Measurements from ENCODE around the gene PNLIP. TPM values are rescaled to one million over a fixed set of nuclear protein-coding genes. Genes with fewer than 3 reads are reported as not detected.

PNLIP gene
- total RNA-seq, 1 experiment from 2014 or later: not detected

DNA sequence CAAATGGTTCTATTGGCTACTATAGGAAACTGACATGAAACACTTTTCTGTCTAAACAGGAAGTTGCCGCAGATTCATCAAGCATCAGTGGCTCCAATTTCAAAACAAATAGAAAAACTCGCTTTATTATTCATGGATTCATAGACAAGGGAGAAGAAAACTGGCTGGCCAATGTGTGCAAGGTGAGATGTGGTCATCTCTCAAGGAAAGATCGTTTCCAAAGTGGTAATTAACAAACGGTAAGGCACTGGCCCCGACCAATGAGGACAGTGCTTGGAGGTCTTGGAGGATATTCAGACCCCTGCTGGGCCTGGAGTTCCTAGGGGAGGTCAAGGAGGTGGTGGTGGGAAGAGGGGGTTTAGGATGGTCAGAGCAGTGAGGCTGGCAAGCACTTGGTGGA is 2.6 kb downstream of the PNLIP start:
- Histone ChIP-seq H3K36me3 (no peaks in the 10 kb centered on the region), H3K27me3 (replicated peaks) (no peaks in the 10 kb centered on the region; the same call in 1 of the 2 replicates), H3K9me3 (replicated peaks) (no peaks in the 10 kb centered on the region), H3K4me3 (no peak overlapping the region), H3K4me1 (replicated peaks) (no peaks in the 10 kb centered on the region), H3K27ac (no peak overlapping the region)
- DNase-seq (ENCODE audit: low read depth in 1 of 2, low spot score in 2 of 2): no peak

DNA sequence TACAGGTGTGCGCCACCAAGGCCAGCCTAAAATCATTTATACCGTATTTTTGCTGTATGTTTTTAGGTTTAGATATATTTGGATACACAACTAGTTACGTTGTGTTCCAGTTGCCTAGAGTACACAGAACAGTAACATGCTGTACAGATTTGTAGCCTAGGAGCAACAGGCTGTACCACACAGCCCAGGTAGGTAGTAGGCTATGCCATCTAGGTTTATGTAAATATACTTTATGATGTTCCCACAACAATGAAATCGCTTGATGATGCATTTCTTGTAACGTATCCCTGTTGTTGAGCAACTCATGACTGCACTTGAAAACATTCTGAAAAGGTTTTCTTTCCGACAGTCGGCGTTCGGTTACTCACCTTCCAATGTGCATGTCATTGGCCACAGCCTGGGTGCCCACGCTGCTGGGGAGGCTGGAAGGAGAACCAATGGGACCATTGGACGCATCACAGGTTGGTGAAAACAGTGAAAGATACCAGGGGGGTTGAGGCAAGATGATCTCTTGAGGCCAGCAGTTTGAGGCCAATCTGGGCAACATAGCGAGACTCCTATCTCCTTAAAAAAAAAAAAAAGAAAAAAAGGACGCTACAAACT is 7.7 kb downstream of the PNLIP start:
- no peak overlapping the region for H3K4me3 ChIP-seq
- H3K27ac ChIP-seq: no peak overlapping the region
- H3K4me1 ChIP-seq (replicated peaks): no peaks in the 10 kb centered on the region
- H3K9me3 ChIP-seq (replicated peaks): no peaks in the 10 kb centered on the region
- no peaks in the 10 kb centered on the region; the same call in 1 of the 2 replicates for H3K27me3 ChIP-seq (replicated peaks)
- no peaks in the 10 kb centered on the region for H3K36me3 ChIP-seq
- no peak for DNase-seq (ENCODE audit: low read depth in 1 of 2, low spot score in 2 of 2)

DNA sequence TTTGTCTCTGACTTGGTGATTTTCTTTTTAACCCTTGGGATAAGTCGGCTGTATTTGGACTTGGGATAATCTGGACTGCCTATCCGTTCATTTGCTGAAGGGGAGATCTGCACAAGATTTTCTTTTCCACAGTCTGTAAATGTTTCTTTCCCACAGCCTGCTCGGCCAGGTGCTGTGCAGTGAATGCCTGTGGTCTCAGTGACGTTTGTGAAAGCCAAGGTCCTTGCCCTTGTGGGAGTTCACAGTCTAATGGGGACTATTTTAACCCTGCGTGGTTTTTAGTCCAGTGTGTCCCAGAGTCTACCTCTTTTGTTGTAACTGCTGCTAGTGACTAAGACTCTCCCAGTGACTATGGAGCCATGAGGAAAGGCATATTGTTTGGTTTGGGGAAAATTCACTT is 8.9 kb downstream of the PNLIP start:
- H3K27ac ChIP-seq: no peak overlapping the region
- no peak for DNase-seq (ENCODE audit: low read depth in 1 of 2, low spot score in 2 of 2)
- H3K36me3 ChIP-seq: no peaks in the 10 kb centered on the region
- no peaks in the 10 kb centered on the region for H3K4me1 ChIP-seq (replicated peaks)
- no peaks in the 10 kb centered on the region for H3K27me3 ChIP-seq (replicated peaks)
- H3K4me3 ChIP-seq: no peak overlapping the region
- no peaks in the 10 kb centered on the region for H3K9me3 ChIP-seq (replicated peaks)

DNA sequence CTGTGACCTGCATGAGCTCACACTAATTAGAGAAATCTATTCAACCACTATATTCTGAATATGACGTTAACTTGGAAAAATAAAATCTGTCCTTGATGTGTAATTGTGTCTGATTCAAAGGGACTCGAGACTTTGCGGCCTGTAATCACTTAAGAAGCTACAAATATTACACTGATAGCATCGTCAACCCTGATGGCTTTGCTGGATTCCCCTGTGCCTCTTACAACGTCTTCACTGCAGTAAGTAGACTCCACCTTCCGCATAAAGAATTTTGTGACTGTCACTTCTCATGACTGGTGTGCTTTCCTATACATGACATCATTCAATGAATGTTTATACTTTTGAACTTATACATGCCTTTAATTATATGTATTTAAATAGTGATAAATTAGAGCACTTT is 10.1 kb downstream of the PNLIP start:
- DNase-seq (ENCODE audit: low read depth in 1 of 2, low spot score in 2 of 2): no peak
- H3K27me3 ChIP-seq (replicated peaks): no peaks in the 10 kb centered on the region
- H3K36me3 ChIP-seq: no peaks in the 10 kb centered on the region
- H3K4me3 ChIP-seq: no peak overlapping the region
- no peaks in the 10 kb centered on the region for H3K4me1 ChIP-seq (replicated peaks)
- no peak overlapping the region for H3K27ac ChIP-seq
- H3K9me3 ChIP-seq (replicated peaks): no peaks in the 10 kb centered on the region

DNA sequence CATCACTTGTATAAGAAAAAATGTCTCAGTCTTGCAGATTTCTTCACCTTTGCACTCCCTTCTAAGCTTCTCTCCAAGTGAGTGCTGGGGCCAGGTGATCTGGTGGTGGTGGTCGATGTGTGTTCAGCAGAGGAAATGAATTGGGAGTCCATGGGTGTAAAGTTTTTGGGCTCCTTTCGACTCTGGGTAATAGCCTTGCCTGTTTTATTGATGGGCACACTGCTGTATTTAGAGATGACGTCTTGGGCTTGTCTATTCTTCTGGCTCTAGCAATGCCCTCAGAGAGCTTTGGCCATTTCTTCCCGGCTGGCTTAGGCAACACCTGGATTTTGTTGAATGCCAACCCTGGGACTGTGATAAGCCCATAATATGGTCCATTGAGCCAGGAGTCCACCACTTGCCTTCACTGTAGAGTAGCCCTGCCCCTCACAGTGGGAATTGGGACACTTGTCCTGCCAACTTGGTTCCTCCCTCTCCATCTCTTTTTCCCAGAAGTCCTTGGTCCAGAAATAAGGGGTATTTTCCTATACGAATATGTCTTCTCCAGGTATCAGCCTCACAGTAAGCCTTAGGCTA is 11.7 kb downstream of the PNLIP start:
- Histone ChIP-seq H3K9me3 (replicated peaks) (no peaks in the 10 kb centered on the region), H3K36me3 (no peaks in the 10 kb centered on the region), H3K4me3 (no peak overlapping the region), H3K27me3 (replicated peaks) (no peaks in the 10 kb centered on the region), H3K27ac (no peak overlapping the region), H3K4me1 (replicated peaks) (no peaks in the 10 kb centered on the region)
- DNase-seq (ENCODE audit: low read depth in 1 of 2, low spot score in 2 of 2): no peak

DNA sequence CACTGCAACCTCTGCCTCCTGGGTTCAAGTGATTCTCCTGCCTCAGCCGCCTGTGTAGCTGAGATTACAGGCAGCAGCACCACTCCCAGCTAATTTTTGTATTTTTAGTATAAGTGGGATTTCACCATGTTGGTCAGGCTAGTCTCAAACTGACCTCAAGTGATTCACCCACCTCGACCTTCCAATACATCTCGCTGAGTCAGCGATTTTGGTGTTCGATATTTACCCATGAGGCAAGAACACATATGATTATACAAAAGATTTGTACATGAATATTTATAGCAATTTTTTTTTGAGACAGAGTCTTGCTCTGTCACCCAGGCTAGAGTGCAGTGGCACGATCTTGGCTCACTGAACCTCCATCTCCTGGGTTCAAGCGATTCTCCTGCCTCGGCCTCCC is 19.8 kb downstream of the PNLIP start:
- DNase-seq (ENCODE audit: low read depth in 1 of 2, low spot score in 2 of 2): no peak

DNA sequence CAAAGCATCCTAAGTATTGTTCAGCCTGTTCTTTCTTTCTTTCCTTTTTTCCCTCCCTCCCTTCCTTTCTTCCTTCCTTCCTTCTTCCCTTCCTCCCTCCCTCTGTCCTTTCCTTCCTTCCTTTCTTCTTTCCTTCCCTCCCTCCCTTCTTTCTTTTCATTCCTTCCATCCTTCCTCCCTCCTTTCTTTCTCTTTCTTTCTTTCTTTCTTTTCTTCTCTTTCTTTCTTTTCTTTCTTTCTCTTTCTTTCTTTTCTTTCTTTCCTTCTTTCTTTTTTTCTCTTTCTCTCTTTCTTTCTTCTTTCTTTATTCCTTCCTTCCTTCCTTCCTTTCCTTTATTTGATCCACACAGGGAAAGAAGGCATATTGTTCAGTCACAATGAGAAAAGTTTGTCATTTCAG is 21.2 kb downstream of the PNLIP start:
- Histone ChIP-seq H3K27ac (no peak overlapping the region), H3K4me3 (no peak overlapping the region), H3K4me1 (replicated peaks) (no peaks in the 10 kb centered on the region), H3K36me3 (no peaks in the 10 kb centered on the region), H3K27me3 (replicated peaks) (no peaks in the 10 kb centered on the region; the same call in 1 of the 2 replicates), H3K9me3 (replicated peaks) (no peaks in the 10 kb centered on the region)
- no peak for DNase-seq (ENCODE audit: low read depth in 1 of 2, low spot score in 2 of 2)

More for the DNA sequence above, 19.8 kb downstream of the PNLIP start:
- Histone ChIP-seq H3K4me3 (no peak overlapping the region), H3K27ac (no peak overlapping the region), H3K36me3 (no peaks in the 10 kb centered on the region), H3K27me3 (replicated peaks) (no peaks in the 10 kb centered on the region; the same call in 1 of the 2 replicates), H3K9me3 (replicated peaks) (no peaks in the 10 kb centered on the region), H3K4me1 (replicated peaks) (no peaks in the 10 kb centered on the region)

DNA sequence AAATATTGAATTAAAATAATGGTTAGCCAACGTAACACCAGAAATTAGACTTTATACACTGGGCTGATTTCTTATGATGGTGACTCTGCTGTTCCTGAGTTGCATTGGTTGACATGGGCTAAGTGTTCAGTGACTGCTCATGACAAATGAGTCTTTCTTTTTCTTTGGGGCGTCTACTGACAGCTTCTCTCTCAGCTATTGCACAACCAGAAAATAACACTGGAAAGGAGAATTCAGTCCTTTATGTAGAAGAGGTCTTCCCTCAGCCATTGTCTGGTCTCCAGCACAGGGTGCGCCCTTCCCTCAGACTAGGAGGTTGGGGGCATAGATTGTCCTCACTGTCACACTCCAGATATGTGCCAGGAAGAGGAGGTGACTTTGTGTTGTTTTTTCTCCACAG is 21.6 kb downstream of the PNLIP start:
- no peaks in the 10 kb centered on the region; the same call in 1 of the 2 replicates for H3K27me3 ChIP-seq (replicated peaks)
- H3K36me3 ChIP-seq: no peaks in the 10 kb centered on the region
- no peaks in the 10 kb centered on the region for H3K9me3 ChIP-seq (replicated peaks)
- H3K4me3 ChIP-seq: no peak overlapping the region
- no peak for DNase-seq (ENCODE audit: low read depth in 1 of 2, low spot score in 2 of 2)
- no peak overlapping the region for H3K27ac ChIP-seq
- no peaks in the 10 kb centered on the region for H3K4me1 ChIP-seq (replicated peaks)

DNA sequence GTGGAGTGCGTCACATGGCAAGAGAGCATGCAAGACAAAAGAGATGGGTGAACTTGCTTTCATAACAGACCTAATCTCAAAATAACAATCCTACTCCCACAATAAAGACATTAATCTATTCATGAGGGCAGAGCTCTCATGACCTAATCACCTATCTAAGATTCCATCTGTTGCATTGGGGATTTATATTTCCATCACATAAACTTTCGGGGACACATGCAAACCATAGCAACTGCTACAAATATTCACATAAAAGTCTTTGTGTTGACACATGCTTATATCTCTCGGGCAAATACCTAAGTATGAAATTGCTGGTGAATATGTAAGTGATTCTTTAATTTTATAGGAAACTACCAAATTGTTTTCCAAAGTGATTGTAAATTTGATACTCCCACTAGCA is 29.1 kb downstream of the PNLIP start:
- H3K4me1 ChIP-seq (replicated peaks): no peaks in the 10 kb centered on the region
- H3K9me3 ChIP-seq (replicated peaks): no peaks in the 10 kb centered on the region
- peaks cover 5% of the 10 kb centered on the region; the same call in 1 of the 2 replicates for H3K27me3 ChIP-seq (replicated peaks)
- H3K4me3 ChIP-seq: no peak overlapping the region
- no peaks in the 10 kb centered on the region for H3K36me3 ChIP-seq
- DNase-seq (ENCODE audit: low read depth in 1 of 2, low spot score in 2 of 2): no peak
- no peak overlapping the region for H3K27ac ChIP-seq

DNA sequence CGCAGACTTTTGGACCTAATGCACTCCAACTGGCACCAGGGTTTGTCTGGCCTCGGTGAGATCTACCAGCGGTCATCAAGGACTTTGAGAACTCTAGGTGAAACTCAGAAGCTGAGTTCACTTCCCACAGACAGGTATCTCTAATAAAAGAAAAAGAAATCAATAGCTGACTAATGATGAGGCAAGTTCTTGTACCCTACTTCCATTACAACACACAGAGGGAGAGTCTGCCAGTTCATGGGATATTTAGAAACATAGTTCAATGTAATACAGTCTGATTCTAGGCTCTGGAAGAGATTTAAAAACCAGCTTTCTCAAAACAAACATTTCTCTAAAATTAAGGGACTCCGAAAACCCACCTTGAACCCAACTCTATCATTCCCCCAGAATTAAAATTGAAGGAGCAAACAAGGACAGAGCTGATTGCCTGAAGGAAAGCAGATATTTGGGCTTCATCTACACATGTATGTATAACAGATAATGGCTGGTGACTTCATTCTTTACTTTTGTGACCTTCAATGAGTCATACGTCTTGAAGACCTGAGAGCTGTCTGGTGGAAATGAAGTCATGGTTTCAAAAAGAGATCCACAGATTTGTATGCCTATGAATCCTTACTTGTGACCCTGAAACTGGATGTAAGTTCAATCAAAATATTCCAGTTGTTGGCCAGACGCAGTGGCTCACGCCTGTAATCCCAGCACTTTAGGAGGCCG is 42.3 kb downstream of the PNLIP start:
- Histone ChIP-seq H3K4me1 (replicated peaks) (no peaks in the 10 kb centered on the region), H3K27ac (no peak overlapping the region), H3K9me3 (replicated peaks) (no peaks in the 10 kb centered on the region), H3K27me3 (replicated peaks) (no peaks in the 10 kb centered on the region), H3K4me3 (no peak overlapping the region), H3K36me3 (no peaks in the 10 kb centered on the region)
- no peak for DNase-seq (ENCODE audit: low read depth in 1 of 2, low spot score in 2 of 2)

DNA sequence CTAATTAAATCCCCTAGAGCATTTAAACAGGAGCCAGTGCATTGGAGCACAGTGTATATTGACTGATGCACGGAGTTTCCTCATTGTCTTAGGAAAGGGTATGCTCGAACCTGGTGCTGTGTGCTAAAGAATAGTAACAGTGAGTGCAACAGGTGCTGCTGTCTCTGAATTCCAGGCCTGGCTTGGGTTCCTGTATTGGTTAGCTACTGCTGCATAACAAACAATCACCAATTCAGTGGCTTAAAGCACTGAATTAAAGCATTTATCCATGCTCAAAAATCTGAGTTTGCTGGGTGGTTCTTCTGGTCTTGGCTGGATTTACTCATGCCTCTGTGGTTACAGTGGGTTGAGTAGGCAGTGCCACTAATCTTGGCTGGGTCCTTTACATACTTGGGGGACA is 43.3 kb downstream of the PNLIP start:
- no peaks in the 10 kb centered on the region for H3K9me3 ChIP-seq (replicated peaks)
- no peaks in the 10 kb centered on the region for H3K36me3 ChIP-seq
- DNase-seq (ENCODE audit: low read depth in 1 of 2, low spot score in 2 of 2): no peak
- H3K27ac ChIP-seq: no peak overlapping the region
- H3K4me1 ChIP-seq (replicated peaks): no peaks in the 10 kb centered on the region
- H3K27me3 ChIP-seq (replicated peaks): no peaks in the 10 kb centered on the region
- no peak overlapping the region for H3K4me3 ChIP-seq

DNA sequence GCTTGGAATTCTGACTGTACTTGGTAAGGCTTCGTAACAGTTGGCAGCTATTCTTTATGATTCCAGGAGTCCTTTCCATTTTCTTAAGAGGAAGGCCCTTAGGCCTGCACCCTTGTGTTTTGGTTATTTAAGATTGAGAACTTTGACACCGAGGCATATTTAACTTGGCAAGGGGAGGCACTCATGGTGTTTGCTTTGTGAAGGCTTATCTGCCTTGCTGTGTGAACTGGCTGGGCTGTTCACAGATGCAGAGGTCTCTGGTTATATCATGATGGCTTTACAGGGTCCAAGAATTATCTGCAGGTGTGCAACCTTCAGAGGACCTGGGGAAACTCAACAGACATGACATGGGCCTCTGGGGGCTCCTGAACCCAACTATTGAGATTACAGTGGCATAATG is 44.2 kb downstream of the PNLIP start:
- Histone ChIP-seq H3K36me3 (no peaks in the 10 kb centered on the region), H3K9me3 (replicated peaks) (no peaks in the 10 kb centered on the region), H3K27ac (no peak overlapping the region), H3K4me3 (no peak overlapping the region), H3K4me1 (replicated peaks) (no peaks in the 10 kb centered on the region), H3K27me3 (replicated peaks) (no peaks in the 10 kb centered on the region)
- no peak for DNase-seq (ENCODE audit: low read depth in 1 of 2, low spot score in 2 of 2)

DNA sequence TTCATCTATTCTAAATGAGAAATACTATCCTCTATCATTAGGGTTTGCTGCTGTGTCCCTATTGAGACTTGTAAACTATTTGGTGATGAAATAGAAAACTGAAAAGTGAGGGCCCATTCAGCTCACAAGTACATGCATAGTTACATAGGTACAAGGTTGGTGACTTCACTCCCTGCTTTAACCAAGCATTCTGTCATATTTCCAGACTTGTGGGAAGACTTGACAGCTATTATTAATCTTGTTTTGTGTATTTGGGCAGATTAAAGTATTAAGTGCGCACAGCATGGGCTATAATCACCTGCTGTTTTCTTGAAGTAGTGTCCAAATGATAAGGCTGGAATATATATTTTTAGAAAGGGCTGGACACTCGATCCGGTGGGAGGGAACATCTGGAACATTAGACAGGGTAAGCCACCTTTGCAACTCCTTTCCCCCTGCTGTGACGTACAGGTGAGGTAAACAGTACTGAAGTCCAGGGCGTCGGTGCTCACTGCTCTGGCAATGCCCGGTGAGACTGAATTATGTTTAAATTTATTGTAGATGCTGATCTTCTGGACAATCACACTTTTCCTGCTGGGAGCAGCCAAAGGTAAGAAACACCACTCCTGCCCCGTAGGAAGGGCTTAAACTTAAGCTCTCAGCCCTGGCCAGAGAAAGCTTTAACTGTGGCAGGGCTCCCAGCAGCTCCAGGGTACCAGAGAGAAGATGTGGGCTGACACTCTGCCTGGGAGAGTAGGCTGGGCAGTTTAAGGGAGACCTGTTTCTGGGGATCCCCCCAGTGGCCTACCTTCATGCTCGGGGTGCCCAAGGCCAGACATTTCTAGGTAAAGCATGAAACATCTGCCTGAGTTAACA is 45.1 kb downstream of the PNLIP start, which contains the start of gene PNLIPRP1:
Gene PNLIPRP1, plus strand, starts transcription at position 370 of the 855 bp plus-strand sequence. Its CDS starts 171 bp downstream, at position 541.
- Histone ChIP-seq H3K27ac (no peak within 1 kb of the TSS), H3K4me1 (replicated peaks) (no peaks in the 10 kb centered on the region), H3K27me3 (replicated peaks) (no peaks in the 10 kb centered on the region), H3K4me3 (no peak within 1 kb of the TSS), H3K9me3 (replicated peaks) (no peaks in the 10 kb centered on the region), H3K36me3 (no peaks in the 10 kb centered on the region)
- DNase-seq (ENCODE audit: low read depth in 1 of 2, low spot score in 2 of 2): no peak

Measured in SJSA1 (cell line).